Endothelial cell of umbilical vein (primary cell): ENCODE results near the gene FAM241B. TPM values are rescaled to one million over a fixed set of nuclear protein-coding genes. Genes with fewer than 3 reads are reported as not detected.

Source experiments
- BruUV-seq: library from RNA; stranded (reverse); fragments of 400-500 nt; replicated peaks from 2 replicates; lab custom pipeline; 2021; lab: Mats Ljungman, UMichigan
- CTCF ChIA-PET: fragments of 300-600, 350-600 bp; sonication (Branson Sonifier 250); formaldehyde crosslinking; loops from one replicate; lab custom pipeline; 2021; ENCODE audit warnings: antibody characterized with exemption, inconsistent platforms; lab: Charles Lee
- POLR2A ChIA-PET: fragments of 300-600, 350-600 bp; sonication (Branson Sonifier 250); formaldehyde crosslinking; loops from one replicate; lab custom pipeline; 2021; ENCODE audit warnings: antibody characterized with exemption, inconsistent platforms; lab: Charles Lee
- DNase-seq: peaks from one replicate; pipeline ENCODE4 v3.0.0-alpha.2; 2011; ENCODE audit warnings: low read depth, low spot score
- FAIRE-seq: peaks from 2 replicates; lab custom pipeline; 2011; peaks lifted over from hg19 to GRCh38; lab: Jason Lieb, UNC
- H2AFZ ChIP-seq: 2 replicates; pipeline ENCODE4 v1.6.0; 2012; ENCODE audit warnings: low read depth, low read length, control low read depth, inconsistent platforms
- H3K27ac ChIP-seq: 2 replicates; pipeline ENCODE4 v1.5.1; 2011; ENCODE audit warnings: low read depth, mild to moderate bottlenecking, control low read depth, low read length, moderate library complexity; ENCODE audit not compliant: insufficient read depth
- H3K27me3 ChIP-seq, 2 experiments: 2 replicates each; pipeline versions ENCODE4 v1.6.0 to v1.6.1; 2011; ENCODE audit warnings: low read length in 2 of 2, mixed read lengths in 1 of 2; ENCODE audit not compliant: control insufficient read depth in 2 of 2, insufficient read depth in 2 of 2
- H3K36me3 ChIP-seq, 2 experiments: 2 replicates in 1 of 2; 3 replicates in 1 of 2; pipeline ENCODE4 v1.5.1; 2011; ENCODE audit warnings: low read length in 2 of 2, mild to moderate bottlenecking in 1 of 2, moderate library complexity in 1 of 2; ENCODE audit not compliant: control insufficient read depth in 2 of 2, insufficient read depth in 2 of 2; ENCODE audit errors: extremely low read depth in 1 of 2
- H3K4me1 ChIP-seq: 3 replicates; pipeline ENCODE4 v1.5.1; 2011; ENCODE audit warnings: mild to moderate bottlenecking, low read length; ENCODE audit not compliant: control insufficient read depth, insufficient read depth; ENCODE audit errors: extremely low read depth
- H3K4me2 ChIP-seq: 2 replicates; pipeline ENCODE4 v1.6.1; 2011; ENCODE audit warnings: low read length, control low read depth, mixed read lengths; ENCODE audit not compliant: insufficient read depth
- H3K4me3 ChIP-seq, 3 experiments: fragments of 200-600 bp in 1 of 3; sonication (generic), shearing (Covaris generic) in 1 of 3; replicated peaks in 1 of 3; 2 replicates each; pipeline ENCODE4 v1.5.1; 2011 to 2016; ENCODE audit warnings: control low read depth in 3 of 3, low read length in 3 of 3, mild to moderate bottlenecking in 2 of 3, inconsistent platforms in 1 of 3, low read depth in 1 of 3, moderate library complexity in 1 of 3; ENCODE audit not compliant: insufficient read depth in 1 of 3
- H3K79me2 ChIP-seq: 2 replicates; pipeline ENCODE4 v1.6.0; 2012; ENCODE audit warnings: low read length, inconsistent platforms; ENCODE audit not compliant: control insufficient read depth, insufficient read depth
- H3K9ac ChIP-seq: replicated peaks from 2 replicates; pipeline ENCODE3; 2011; ENCODE audit warnings: low read length, control low read depth; ENCODE audit not compliant: insufficient read depth; ENCODE audit errors: extremely low read depth
- H3K9me1 ChIP-seq: replicated peaks from 3 replicates; pipeline ENCODE4 v1.6.0; 2011; ENCODE audit warnings: mild to moderate bottlenecking, low read length; ENCODE audit not compliant: control insufficient read depth, insufficient read depth; ENCODE audit errors: extremely low read depth
- H3K9me3 ChIP-seq: replicated peaks from 2 replicates; pipeline ENCODE4 v1.5.1; 2012; ENCODE audit warnings: low read length, inconsistent platforms; ENCODE audit not compliant: control insufficient read depth, insufficient read depth
- H4K20me1 ChIP-seq: replicated peaks from 2 replicates; pipeline ENCODE3; 2011; ENCODE audit warnings: mild to moderate bottlenecking, low read length; ENCODE audit not compliant: control insufficient read depth, insufficient read depth; ENCODE audit errors: extremely low read depth
- CTCF ChIP-seq, 2 donors: IDR thresholded peaks; 1 replicate in 1 of 2; 2 replicates in 1 of 2; pipeline ENCODE4 v1.5.1; 2011; ENCODE audit warnings: low read length in 2 of 2, mild to moderate bottlenecking in 2 of 2, moderate library complexity in 2 of 2, control low read depth in 1 of 2, inconsistent platforms in 1 of 2, low read depth in 1 of 2; ENCODE audit not compliant: insufficient read depth in 1 of 2; ENCODE audit errors: extremely low read depth in 1 of 2
- EZH2 ChIP-seq: IDR thresholded peaks from 2 replicates; pipeline ENCODE4 v1.6.1; 2012; ENCODE audit warnings: borderline replicate concordance, low read depth, mild to moderate bottlenecking, moderate library complexity, low read length, inconsistent platforms; ENCODE audit not compliant: severe bottlenecking
- FOS ChIP-seq: IDR thresholded peaks from 2 replicates; pipeline ENCODE4 v1.6.1; 2011; ENCODE audit warnings: mild to moderate bottlenecking, low read length, moderate library complexity, borderline replicate concordance; ENCODE audit not compliant: insufficient read depth
- GATA2 ChIP-seq: IDR thresholded peaks from 2 replicates; pipeline ENCODE4 v1.7.0; 2011; ENCODE audit warnings: low read depth, mild to moderate bottlenecking, moderate library complexity, mixed read lengths, low read length; ENCODE audit not compliant: insufficient read length, insufficient read depth
- JUN ChIP-seq: IDR thresholded peaks from 2 replicates; pipeline ENCODE4 v1.6.1; 2011; ENCODE audit warnings: borderline replicate concordance, low read depth; ENCODE audit not compliant: insufficient read length, insufficient read depth
- MAX ChIP-seq: IDR thresholded peaks from 2 replicates; pipeline ENCODE4 v1.6.1; 2011; ENCODE audit not compliant: insufficient read depth, insufficient read length
- MYC ChIP-seq: IDR thresholded peaks from one replicate; pipeline ENCODE4 v1.6.1; 2011; ENCODE audit warnings: mild to moderate bottlenecking, low read depth, low read length
- POLR2A ChIP-seq: IDR thresholded peaks from 2 replicates; pipeline ENCODE4 v1.6.1; 2012; ENCODE audit warnings: low read depth, mild to moderate bottlenecking, control low read depth, low read length
- POLR2AphosphoS5 ChIP-seq: IDR thresholded peaks from 2 replicates; pipeline ENCODE4 v1.6.1; 2012; ENCODE audit warnings: low read depth, mild to moderate bottlenecking, control low read depth, low read length, moderate library complexity; ENCODE audit not compliant: insufficient read depth
- dilution Hi-C: fragments of 300-500 bp; cut with MboI; formaldehyde crosslinking; loops from one replicate; pipeline ENCODE4 v1.15.0; 2019; ENCODE audit warnings: low sequenced_read_pairs; ENCODE audit not compliant: extremely low pct_ligation_motif_present
- intact Hi-C: fragments of 100-400 bp; cut with micrococcal nuclease; formaldehyde crosslinking; loops from one replicate; pipeline ENCODE4 v1.10.0; 2022
- polyA plus RNA-seq, 4 experiments: library from polyadenylated mRNA; depleted of rRNA in 3 of 4; stranded (reverse) in 3 of 4; unstranded in 1 of 4; fragments of >200 nt; gene quantifications; 2 replicates each; pipeline versions ENCODE4 v1.2.1 to v1.2.3, GENCODE V29; 2011 to 2012; ENCODE audit warnings: missing spikeins in 1 of 4
- total RNA-seq: library from RNA; stranded (reverse); gene quantifications from 2 replicates; pipeline ENCODE4 v1.2.3, GENCODE V29; 2021

The FAM241B gene
- total and polyA plus RNA-seq, 2 donors (not counting 3 experiments of a cell fraction or from before 2014, with no cell fraction given), result 0.23 TPM; not detected in 1

- Histone ChIP-seq H3K4me3 (no peak overlapping the region), H3K4me1 (no peaks in the 10 kb centered on the region), H3K79me2 (no peaks in the 10 kb centered on the region), H3K36me3 (no peaks in the 10 kb centered on the region), H3K4me2 (no peak overlapping the region), H4K20me1 (no peaks in the 10 kb centered on the region), H3K27me3 (peaks cover 20 to 44% of the 10 kb centered on the region in 2 experiments), H2AFZ (no peak overlapping the region), H3K9me3 (no peaks in the 10 kb centered on the region), H3K27ac (no peak overlapping the region), H3K9ac (no peak overlapping the region), H3K9me1 (no peaks in the 10 kb centered on the region)
- no TSS peak for BruUV-seq
- no peak for FAIRE-seq
- dilution Hi-C loops, result no loop called here
- ChIA-PET CTCF (no interaction called here), POLR2A (no interaction called here)
- DNase-seq, result no peak
- no peak for TF ChIP-seq POLR2A
- no peak for TF ChIP-seq MAX
- TF ChIP-seq EZH2, result no peak
- TF ChIP-seq MYC, result no peak
- TF ChIP-seq GATA2, result no peak
- TF ChIP-seq FOS, result no peak
- TF ChIP-seq JUN, result no peak
- TF ChIP-seq POLR2AphosphoS5, result no peak
- no peak for TF ChIP-seq CTCF (IDR thresholded peaks at IDR 0.05; ENCODE audit: extremely low read depth in 1 of 2, insufficient read depth in 1 of 2, low read depth in 1 of 2, low read length in 2 of 2)
- intact Hi-C loops, result no loop called here
Measured at GRCh38 chr10:69583106-69583505, 46.9 kb upstream of the FAM241B start.
